T follicular helper cell (primary cell): ENCODE data around the gene ADORA3.
"Not testable (repeated sequence)": the region's sequence is repeated elsewhere in the genome, so short reads cannot be mapped to it uniquely, and the experiment has no call there.

Experiments
- DNase-seq: peaks from one replicate; pipeline ENCODE4 v3.0.0-alpha.2; 2020; ENCODE audit warnings: low read depth
- total RNA-seq, 2 experiments: gene quantifications; one replicate each; lab custom pipeline; 2026; lab: John Stamatoyannopoulos, UW

ADORA3 gene
- 0 reads per million in 2 experiments for total RNA-seq

GRCh38 chr1:111503585-111504060, at the start of gene ADORA3, which contains the start of gene TMIGD3:
Gene ADORA3, minus strand, starts transcription at chr1:111503633. Its CDS starts 279 bp downstream, at chr1:111503354.
Gene TMIGD3, minus strand, starts transcription at chr1:111503633. Its CDS starts 279 bp downstream, at chr1:111503354.
- DNase-seq: no peak

GRCh38 chr1:111553196-111553595, 49.8 kb upstream of the ADORA3 start:
- no peak for DNase-seq

- no peak for DNase-seq
Measured at GRCh38 chr1:111552587-111552986, 49.2 kb upstream of the ADORA3 start.

- no peak for DNase-seq
Measured at GRCh38 chr1:111551623-111552411, 48.4 kb upstream of the ADORA3 start.

- DNase-seq: not testable (repeated sequence)
Measured at GRCh38 chr1:111547786-111548185, 44.4 kb upstream of the ADORA3 start.

- no peak for DNase-seq
Measured at GRCh38 chr1:111542187-111542586, 38.8 kb upstream of the ADORA3 start.

GRCh38 chr1:111541721-111542120, 38.3 kb upstream of the ADORA3 start:
- DNase-seq: no peak

- no peak for DNase-seq
Measured at GRCh38 chr1:111540928-111541327, 37.5 kb upstream of the ADORA3 start.

GRCh38 chr1:111538343-111539025, 35.1 kb upstream of the ADORA3 start:
- no peak for DNase-seq

- DNase-seq: no peak
Measured at GRCh38 chr1:111535256-111536191, 32.1 kb upstream of the ADORA3 start.

GRCh38 chr1:111520053-111520452, 16.6 kb upstream of the ADORA3 start:
- no peak for DNase-seq

- no peak for DNase-seq
Measured at GRCh38 chr1:111517469-111518225, 14.2 kb upstream of the ADORA3 start.

GRCh38 chr1:111516005-111516535, 12.6 kb upstream of the ADORA3 start:
- DNase-seq: no peak

GRCh38 chr1:111515291-111516004, 12.0 kb upstream of the ADORA3 start:
- DNase-seq: no peak

GRCh38 chr1:111513410-111514020, 10.1 kb upstream of the ADORA3 start:
- no peak for DNase-seq

GRCh38 chr1:111512931-111513330, 9.5 kb upstream of the ADORA3 start:
- no peak for DNase-seq

GRCh38 chr1:111512132-111512889, 8.9 kb upstream of the ADORA3 start:
- DNase-seq: no peak

GRCh38 chr1:111511370-111511769, 7.9 kb upstream of the ADORA3 start:
- no peak for DNase-seq

- no peak for DNase-seq
Measured at GRCh38 chr1:111509997-111510375, 6.6 kb upstream of the ADORA3 start.
